K562 (cell line): Measurements from ENCODE around the gene TSSK2. TPM values are rescaled to one million over a fixed set of nuclear protein-coding genes. Genes with fewer than 3 reads are reported as not detected.

Experiments
- ATF2 ChIP-seq: sonication (generic); formaldehyde crosslinking; IDR thresholded peaks from 2 replicates; pipeline ENCODE4 v1.8.1; 2022; ENCODE audit warnings: missing genetic modification reagents
- CHD4 ChIP-seq: fragments of 200-600 bp; sonication (generic); IDR thresholded peaks from 3 replicates; pipeline ENCODE4 v1.6.1; 2012; ENCODE audit warnings: low read depth, mild to moderate bottlenecking, mixed read lengths, low read length, inconsistent platforms; ENCODE audit not compliant: insufficient read depth, insufficient replicate concordance, poor library complexity, severe bottlenecking
- JUN ChIP-seq, 2 experiments: sonication (generic) in 1 of 2; formaldehyde crosslinking in 1 of 2; IDR thresholded peaks; 2 replicates each; pipeline versions ENCODE4 v1.6.1 to v1.8.0; 2012 to 2022; ENCODE audit warnings: borderline replicate concordance in 2 of 2, mild to moderate bottlenecking in 2 of 2, improper control_type of control experiment in 1 of 2, low read depth in 1 of 2, low read length in 1 of 2, missing genetic modification reagents in 1 of 2
- MEF2A ChIP-seq: IDR thresholded peaks from 2 replicates; pipeline ENCODE4 v1.6.1; 2011; ENCODE audit warnings: low read depth, mild to moderate bottlenecking, low read length, moderate library complexity; ENCODE audit not compliant: control insufficient read depth
- NBN ChIP-seq: fragments of 450-650 bp; IDR thresholded peaks from 2 replicates; pipeline ENCODE4 v1.6.1; 2016; ENCODE audit warnings: low read depth, mild to moderate bottlenecking
- NONO ChIP-seq, 2 experiments: fragments of 200-400 bp in 1 of 2; fragments of 450-650 bp in 1 of 2; formaldehyde crosslinking in 1 of 2; IDR thresholded peaks; 2 replicates each; pipeline ENCODE4 v1.6.1; 2017; ENCODE audit warnings: low read depth in 2 of 2, mild to moderate bottlenecking in 2 of 2, moderate library complexity in 2 of 2, low read length in 1 of 2
- PCBP1 ChIP-seq: fragments of 200-400 bp; formaldehyde crosslinking; IDR thresholded peaks from 2 replicates; pipeline ENCODE4 v1.6.1; 2018; ENCODE audit warnings: mild to moderate bottlenecking, low read depth, low read length; ENCODE audit not compliant: poor library complexity, severe bottlenecking
- TGIF2 ChIP-seq: sonication (generic); formaldehyde crosslinking; IDR thresholded peaks from 2 replicates; pipeline ENCODE4 v1.8.1; 2022; ENCODE audit warnings: mild to moderate bottlenecking, missing genetic modification reagents, moderate library complexity
- ZBTB8A ChIP-seq: fragments of 450-650 bp; IDR thresholded peaks from 2 replicates; pipeline ENCODE4 v1.6.1; 2018; ENCODE audit warnings: mild to moderate bottlenecking, moderate library complexity; ENCODE audit not compliant: partially characterized antibody
- ZNF197 ChIP-seq: fragments of 200-800 bp; sonication (Bioruptor generic); IDR thresholded peaks from 2 replicates; pipeline ENCODE4 v1.6.1; 2016; ENCODE audit warnings: low read depth, missing genetic modification characterization, missing compliant biosample characterization
- ZNF232 ChIP-seq: sonication (generic); formaldehyde crosslinking; IDR thresholded peaks from 2 replicates; pipeline ENCODE4 v1.8.0; 2022; ENCODE audit warnings: mild to moderate bottlenecking, missing genetic modification reagents
- ZNF318 ChIP-seq, 2 experiments: fragments of 450-650 bp; IDR thresholded peaks; 2 replicates each; pipeline ENCODE4 v1.6.1; 2016; ENCODE audit warnings: mild to moderate bottlenecking in 2 of 2, borderline replicate concordance in 1 of 2, low read depth in 1 of 2, moderate library complexity in 1 of 2
- polyA plus RNA-seq, 8 experiments: library from polyadenylated mRNA; depleted of rRNA in 4 of 8; stranded (reverse) in 5 of 8; unstranded in 3 of 8; fragments of >200 nt; fragmentation: Nextera tagmentation in 2 of 8; fragmentation: Illumina TruSeq in 1 of 8; extraction: Ambion mirVana in 2 of 8; extraction: Trizol in 1 of 8; gene quantifications; 2 replicates each; pipeline versions ENCODE4 v1.2.1 to v1.2.3, GENCODE V29; 2011 to 2014; ENCODE audit warnings: inconsistent platforms in 1 of 8, missing spikeins in 1 of 8
- total RNA-seq, 7 experiments: library from RNA; depleted of rRNA in 6 of 7; stranded (reverse); fragments of >200 nt in 6 of 7; fragmentation: Illumina TruSeq in 2 of 7; extraction: Trizol in 2 of 7; gene quantifications; 2 replicates each; pipeline versions ENCODE4 v1.2.1 to v1.2.3, GENCODE V29; 2011 to 2021; ENCODE audit warnings: low replicate concordance in 1 of 7
- TF ChIP-seq, protein P1 (sequence below): IDR thresholded peaks from 3 replicates; pipeline ENCODE4 v1.6.1; 2011; ENCODE audit warnings: borderline replicate concordance, mild to moderate bottlenecking; ENCODE audit not compliant: insufficient read length, insufficient read depth

Gene TSSK2
- total and polyA plus RNA-seq, 9 of the 15 experiments (the other 6 are each of a cell fraction or from before 2014, with no cell fraction given), result 0.04 TPM; not detected in 8

DNA sequence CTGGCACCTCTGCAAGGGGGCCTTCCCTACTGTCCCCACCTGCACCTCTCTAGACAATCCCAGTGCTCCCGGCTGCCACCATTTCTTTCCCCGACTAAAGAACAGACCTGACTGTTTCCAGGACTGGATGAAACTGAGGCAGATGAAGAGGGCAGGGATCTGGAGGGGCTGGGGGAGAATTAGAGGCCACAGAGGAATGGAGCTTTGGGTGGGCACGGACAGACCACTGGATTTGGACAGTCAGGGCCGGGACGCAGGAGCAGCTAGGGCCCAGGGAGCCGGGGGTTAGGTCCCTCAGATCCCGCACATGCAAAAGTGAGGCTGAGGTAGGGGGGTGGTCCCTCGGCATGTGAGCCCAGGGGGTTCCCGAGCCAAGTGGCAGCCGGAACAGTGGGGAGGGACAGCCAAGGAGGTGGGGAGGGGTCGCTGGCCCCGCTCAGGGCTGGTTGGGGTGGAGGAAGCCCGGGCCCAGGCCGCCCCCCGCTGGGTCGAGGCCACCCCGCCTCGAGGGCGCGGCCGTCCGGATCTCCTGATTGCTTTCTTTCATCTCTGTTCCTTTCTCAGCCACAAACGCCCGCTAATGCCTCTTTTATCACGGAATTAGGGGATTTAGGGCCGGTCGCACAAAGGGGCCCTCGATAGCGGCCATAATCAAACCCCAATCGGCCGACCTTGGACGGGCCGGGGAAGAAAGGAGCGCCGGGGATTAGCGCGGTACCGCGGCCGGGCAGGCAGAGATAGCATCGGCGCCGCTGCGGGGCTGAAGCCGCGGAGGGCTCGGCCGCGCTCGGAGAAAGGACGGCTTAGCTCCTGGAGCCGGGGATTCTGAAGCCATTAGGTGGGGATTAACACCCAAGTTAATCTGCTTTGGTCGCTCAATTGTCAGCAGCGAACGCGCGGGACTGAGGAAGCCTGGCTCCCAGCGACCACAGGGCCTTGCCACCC is 38.2 kb downstream of the TSSK2 start (continued):
- TF ChIP-seq ZNF318 (IDR thresholded peaks at IDR 0.05; ENCODE audit: borderline replicate concordance in 1 of 2, low read depth in 1 of 2) (no peak), NONO (IDR thresholded peaks at IDR 0.05; ENCODE audit: low read depth in 2 of 2, low read length in 1 of 2) (no peak), ATF2 (CRISPR knock-in tag) (no peak), ZBTB8A (no peak), NBN (no peak), ZNF197 (CRISPR knock-in tag) (no peak), MEF2A (no peak), JUN (IDR thresholded peaks at IDR 0.05; ENCODE audit: borderline replicate concordance, low read depth, low read length) (0 out of 2 replicates have a peak, but pooled peaks have one; percentile 20), JUN (CRISPR knock-in tag; IDR thresholded peaks at IDR 0.05; ENCODE audit: borderline replicate concordance) (no peak), ZNF232 (CRISPR knock-in tag) (no peak), TGIF2 (CRISPR knock-in tag) (no peak), PCBP1 (no peak), CHD4 (peak; percentile 49)
- TF ChIP-seq, protein P1, sequence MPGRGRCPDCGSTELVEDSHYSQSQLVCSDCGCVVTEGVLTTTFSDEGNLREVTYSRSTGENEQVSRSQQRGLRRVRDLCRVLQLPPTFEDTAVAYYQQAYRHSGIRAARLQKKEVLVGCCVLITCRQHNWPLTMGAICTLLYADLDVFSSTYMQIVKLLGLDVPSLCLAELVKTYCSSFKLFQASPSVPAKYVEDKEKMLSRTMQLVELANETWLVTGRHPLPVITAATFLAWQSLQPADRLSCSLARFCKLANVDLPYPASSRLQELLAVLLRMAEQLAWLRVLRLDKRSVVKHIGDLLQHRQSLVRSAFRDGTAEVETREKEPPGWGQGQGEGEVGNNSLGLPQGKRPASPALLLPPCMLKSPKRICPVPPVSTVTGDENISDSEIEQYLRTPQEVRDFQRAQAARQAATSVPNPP, result no peak
